Measurements from ENCODE around the gene CCDC154.
"Not testable (repeated sequence)": the region's sequence is repeated elsewhere in the genome, so short reads cannot be mapped to it uniquely, and the experiment has no call there.

The CCDC154 gene

DNA sequence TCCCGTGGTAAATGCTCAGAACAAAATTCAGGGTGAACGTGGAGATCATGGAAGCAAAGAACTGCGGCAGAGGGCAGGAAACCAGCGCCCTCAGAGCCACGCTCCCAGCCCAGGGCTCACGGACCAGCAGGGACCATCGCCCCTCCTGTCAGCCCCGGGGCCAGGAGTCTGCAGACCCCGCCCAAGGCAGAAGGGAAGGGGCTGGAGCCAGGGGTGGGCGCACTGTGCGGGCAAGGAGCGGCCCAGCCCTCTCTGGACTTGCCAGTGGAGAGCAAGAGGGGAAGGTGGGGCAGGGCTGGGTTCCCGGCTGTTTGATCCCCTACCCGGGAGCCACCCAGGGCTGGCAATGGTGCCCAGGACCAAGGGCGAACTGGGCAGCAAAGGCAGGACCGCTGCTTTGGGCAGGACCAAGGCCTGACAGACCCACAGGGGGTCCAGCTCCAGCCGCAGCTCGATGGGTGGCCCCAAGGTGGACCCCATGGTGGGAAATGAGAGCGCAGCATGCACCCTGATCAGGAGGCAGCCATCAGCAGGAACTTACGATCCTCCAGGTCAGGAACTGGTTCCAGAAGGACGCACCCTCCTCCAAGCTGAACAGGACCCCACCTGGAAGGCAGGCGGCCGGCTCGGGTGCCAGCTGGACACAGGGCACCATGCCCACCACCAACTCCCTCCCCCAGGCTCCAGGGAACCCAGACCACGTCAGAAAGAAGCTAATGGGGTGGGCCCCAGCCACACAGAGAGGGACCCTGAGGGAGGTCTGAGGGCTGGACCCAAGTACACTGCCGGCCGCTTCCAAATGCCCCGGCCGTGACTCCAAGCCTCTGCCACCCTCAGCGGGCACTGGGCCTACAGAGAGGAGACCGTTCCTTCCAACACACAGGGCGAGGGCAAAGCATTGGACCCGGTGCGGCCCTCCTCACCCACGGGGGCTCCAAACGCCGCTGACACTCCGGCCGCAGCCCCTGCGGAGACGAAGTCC, 11.1 kb upstream of the CCDC154 start:
- DNase-seq: no peak

DNA sequence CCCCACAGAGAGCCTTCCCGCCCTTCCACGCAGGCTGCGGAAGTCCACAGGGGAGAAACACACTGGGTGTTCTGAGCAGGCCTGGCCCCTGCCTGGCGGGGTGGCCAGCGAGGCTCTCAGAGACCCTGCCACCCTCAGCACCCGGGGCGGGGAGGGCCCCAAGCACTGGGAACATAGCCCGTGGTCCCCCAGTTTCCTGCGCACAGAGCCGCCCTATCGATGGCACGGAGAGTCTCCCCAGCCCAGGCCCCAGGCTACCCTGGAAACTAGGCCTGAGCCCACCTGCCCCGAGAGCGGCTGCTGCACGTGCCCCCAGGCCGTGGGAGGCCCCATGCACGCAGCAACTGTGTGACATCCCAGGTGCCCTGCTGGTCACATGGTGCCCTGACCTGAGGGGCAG, 10.2 kb upstream of the CCDC154 start:
- no peak for DNase-seq

DNA sequence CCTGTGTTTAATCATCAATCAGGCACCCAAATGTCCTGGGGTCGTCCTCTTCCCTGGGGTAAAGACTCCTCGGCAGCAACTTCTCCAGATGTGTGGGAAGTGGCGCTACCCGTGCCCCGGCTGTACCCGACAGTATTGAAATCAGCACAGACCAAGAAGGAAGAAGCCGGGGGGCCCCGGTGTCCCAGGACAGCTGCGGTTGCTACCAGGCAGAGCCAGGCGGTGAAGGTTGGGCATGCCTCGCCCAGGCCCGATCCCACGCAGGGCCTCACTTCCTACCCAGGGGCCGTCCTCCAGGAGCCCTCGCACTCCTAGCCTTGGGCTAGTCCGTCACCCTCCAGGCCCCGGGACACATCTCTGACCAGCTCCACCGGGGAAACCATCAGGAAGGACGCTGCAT, 9.0 kb upstream of the CCDC154 start:
- DNase-seq: no peak

DNA sequence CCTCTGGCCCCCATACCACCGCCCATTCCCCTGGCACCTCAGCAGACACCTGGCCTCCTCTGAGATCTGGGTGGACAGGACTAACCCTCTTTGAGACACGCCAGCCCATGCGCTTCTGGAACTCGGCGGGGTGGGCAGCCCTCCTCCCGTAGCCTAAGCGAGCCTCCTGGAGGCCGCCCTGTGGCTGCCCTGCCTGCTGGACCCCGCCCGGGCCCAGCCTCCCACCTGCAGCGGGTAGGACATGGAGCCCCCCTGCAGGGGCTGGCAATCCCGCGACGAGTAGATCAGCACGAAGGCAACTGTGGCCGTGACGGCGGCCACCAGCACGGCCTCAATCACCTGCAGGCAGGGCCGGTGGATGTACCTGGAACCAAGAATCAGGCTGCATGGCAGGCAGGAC, 8.2 kb upstream of the CCDC154 start:
- DNase-seq: no peak

DNA sequence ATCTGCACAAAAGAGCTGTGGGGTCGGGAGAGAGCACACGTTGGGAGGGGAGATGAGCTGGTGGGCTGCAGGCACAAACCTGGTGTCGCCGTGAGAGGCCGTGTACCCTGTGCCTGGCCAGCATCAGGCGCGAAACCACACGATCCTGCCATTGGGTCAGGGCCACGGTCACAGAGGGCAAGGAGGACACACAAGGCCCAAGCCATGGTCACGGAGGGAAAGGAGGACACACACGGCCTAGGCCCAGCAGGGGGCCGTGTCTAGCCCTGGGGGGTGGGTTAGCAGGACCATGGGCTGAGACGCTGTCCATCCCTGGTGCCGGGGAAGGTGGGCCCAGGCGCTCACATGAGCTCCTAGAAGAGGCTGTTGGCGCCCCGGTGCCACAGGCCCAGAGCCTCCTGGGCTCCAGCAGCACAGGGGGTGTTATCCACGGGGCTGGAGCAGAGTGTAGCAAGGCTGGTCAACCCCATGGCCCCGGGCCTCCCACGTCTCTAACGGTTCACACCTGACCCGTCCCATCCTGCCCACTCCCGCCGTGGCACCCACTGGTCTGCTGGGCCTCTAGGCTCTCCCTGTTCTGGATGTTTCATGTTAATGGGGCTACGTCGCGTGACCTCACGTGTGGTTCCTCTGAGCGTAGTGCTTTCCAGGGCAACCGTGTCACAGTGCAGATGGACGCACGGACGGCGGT, 7.5 kb upstream of the CCDC154 start:
- no peak for DNase-seq

DNA sequence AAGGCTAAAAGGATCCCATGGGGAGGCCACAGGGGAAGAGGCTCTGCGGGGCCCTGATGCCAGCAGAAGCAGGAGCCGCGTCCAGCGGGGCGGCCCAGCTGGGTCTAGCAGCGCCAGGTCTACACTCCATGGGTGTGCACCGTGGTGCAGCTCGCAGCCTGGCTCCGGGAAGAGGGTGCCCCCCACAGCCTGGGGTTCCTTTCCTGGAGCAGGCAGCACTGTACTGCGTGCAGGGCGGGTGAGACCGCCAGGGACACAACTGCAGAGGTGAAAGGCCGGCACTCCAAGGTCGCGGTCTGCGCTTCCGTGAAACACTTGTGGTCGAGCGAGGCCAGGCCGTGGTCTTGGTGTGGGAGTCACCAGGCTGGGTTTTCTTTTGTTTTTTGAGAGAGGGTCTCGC, 6.5 kb upstream of the CCDC154 start:
- DNase-seq: no peak

DNA sequence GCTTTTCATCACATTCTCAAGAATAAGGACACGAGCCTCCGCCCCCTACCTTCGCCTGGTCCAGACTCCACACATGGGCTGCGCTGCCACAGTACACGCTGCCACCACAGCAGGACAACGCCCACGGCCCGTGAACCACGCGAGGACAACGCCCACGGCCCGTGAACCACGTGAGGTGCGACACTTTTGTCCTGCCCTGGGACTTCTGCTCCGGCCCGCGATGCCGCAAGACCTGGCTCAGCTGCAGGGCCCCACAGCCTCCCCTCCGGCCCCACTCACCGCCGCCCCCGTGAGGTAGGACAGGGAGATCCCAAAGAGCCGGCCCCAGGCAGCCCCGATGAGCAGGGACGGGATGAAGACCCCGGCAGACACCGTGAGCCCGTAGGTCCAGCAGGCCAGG, 5.9 kb upstream of the CCDC154 start:
- DNase-seq: no peak

DNA sequence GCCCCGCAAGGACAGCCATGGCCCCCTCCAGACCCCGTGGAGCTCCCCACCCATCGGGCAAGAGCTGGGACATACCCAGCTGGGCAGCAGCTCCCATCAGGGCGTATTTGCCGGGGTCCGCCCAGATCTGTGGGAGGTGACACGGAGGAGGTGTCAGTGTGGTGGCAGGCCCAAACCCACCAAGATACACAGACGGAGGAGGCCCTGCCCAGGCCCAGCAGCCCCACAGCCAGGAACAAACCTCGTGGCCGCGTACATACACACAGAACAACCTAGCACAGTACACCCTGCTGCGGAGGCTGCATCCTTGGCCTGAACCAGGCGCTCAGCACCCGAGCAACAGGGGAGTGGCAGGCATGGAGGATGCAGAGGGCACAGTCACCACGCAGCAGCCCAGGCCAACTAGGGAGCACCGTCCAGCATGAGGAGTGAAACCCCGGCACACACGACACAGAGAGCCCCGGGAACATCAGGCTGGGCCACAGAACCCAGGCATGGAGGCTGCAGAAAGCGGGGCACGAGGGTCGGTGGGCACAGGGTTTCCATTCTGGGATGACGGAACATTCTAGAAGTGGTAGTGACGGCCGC, 4.9 kb upstream of the CCDC154 start:
- no peak for DNase-seq

DNA sequence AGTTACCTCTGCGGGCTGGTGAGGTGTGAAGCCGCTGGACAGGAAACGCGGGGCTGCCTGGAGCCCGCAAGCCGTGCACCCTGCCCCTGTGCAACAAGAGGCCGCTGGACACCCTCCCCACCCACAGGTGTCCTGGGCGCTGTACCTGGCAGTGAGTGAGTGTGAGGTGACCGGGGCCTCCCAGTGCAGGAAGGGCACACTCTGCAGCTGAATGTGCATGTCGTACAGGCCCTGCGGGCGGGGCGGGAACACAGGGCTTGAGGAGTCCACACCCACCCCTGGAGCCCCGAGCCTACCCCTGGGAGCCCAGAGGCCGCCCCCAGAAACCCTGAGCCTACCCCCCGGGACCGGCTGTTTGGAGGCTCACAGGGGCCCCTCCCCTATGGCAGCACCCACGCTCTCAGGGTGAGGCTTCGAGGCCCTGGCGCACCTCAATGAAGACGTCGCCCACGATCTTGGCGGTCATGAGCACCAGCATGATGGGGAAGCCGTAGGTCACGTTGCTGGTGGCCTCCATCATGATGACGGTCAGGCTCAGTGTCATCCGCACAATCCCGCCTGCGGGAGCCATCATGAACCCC, 4.3 kb upstream of the CCDC154 start:
- DNase-seq: no peak

DNA sequence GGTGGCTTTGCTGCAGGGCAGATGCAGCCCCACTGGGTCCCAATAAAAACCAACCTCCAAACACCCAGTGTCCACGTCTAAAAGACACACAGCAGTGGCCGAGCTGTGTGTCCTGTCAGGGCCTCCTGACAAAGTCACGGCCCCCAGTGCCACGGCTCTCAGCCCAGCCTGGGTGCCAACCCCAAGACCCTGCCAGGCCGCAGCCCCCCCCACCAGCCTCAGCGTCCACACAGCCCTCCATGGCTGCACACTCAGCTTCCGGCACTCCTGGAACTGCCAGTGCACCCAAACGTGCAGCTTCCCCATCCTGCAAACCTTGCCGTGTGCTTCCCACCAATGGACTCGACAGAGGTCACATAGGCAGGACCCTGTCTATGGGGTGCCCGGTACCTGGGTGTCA, 3.6 kb upstream of the CCDC154 start:
- DNase-seq: no peak

DNA sequence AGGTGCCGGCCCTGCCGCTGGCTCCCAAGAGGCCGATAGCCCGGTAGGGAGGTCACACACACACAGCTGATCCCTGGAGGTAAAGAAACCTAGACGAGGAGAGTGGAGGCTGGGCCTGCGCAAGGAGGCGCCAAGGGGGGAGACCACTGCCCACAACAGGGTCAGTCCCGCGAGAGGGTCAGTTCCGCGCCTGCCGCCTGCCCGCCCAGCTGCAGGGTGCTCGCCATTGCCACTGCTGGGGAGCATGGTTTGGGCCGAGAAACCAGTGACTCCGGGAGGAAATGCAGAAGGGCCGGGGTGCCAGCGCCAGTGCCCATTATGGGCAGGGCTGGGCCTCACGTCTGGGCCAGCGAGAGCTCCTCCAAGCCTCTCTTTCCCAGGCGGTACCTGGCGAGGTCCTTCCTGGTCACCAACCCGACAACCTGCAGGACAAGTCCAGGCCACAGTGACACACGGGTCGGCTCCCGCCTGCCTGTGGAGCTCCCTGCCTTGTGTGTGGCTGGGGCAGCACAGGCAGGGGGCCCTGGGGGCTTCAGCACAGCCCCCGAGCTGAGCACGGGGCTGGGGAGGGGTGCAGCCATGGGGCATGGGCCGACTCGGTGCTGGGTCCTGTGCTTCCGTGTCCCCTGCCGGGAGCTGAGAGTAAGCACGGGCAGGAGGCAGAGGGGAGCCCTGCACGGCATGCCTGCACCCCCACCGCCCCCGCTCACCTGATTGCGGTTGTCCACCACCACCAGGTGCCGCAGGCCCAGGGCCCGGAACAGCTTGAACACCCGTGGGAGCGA, 2.1 kb upstream of the CCDC154 start:
- no peak for DNase-seq

DNA sequence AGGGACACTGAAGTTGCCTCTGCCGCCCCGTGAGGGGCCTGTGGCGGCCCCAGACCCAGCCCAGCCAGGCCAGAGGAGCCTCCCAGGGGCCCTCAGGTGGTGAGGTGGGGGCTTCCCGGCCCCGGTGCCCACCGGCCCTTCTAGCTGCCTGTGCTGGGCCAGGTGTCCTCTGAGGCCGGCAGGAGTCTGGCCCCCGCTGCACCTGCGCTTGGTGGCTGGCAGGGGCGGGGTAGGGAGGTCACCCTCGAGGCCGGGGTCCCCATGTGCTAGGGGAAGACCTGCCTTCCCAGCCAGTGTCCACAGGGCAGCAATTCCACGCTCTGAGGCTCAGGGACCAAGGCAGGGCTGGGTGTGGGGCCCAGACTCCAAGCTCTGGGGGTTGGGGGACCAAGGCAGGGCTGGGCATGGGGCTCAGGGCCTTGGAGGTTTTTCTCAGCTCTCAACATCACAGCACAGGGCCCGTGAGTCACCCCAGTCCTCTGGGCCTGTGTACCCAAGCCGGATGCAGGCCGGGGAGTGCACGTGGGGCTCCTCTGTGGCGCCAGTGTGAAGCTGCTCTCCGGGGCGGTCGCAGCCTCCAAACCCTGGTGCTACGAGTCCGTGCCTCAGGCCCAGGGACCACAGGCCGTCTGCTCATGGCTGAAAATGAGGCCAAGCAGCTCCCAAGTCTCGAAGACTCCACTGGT, 1.3 kb upstream of the CCDC154 start:
- no peak for DNase-seq

DNA sequence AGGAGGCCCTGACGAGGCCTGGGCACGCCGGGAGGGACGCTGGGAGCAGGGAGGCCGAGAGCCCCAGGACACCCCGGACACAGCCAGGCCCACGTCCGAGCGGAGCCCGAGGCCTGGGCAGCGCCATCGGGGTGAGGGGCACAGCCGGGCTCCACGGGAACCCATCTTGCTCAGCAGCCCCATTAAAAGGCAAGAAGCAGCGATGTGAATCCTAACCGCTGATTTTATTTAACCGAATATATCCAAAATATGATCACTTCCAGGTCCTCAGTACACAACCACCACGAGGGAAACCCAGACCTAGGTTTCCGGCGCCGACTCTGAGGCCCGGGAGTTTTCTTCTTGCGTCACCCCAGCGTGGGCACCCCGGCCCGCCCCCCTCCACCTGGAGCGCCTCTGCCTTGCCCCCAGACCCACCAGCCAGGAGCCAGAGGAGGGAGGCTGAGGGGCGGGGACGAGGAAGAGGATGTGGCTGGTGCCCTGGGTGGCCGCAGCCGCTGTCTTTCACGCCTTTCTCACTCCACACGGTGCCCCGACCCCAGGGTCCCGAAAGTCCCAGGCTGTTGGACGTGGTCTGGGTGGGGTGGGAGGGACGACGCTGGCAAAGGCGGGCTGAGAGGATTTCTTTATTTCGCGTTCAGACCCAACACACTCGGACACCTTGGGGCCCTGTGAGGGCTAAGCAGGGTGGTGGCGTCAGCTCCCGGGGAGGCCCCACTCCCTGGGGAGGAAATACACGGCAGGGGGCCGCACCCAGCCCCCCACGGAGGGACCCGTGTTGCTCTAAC, 568 bp upstream of the CCDC154 start:
- no peak for DNase-seq

DNA sequence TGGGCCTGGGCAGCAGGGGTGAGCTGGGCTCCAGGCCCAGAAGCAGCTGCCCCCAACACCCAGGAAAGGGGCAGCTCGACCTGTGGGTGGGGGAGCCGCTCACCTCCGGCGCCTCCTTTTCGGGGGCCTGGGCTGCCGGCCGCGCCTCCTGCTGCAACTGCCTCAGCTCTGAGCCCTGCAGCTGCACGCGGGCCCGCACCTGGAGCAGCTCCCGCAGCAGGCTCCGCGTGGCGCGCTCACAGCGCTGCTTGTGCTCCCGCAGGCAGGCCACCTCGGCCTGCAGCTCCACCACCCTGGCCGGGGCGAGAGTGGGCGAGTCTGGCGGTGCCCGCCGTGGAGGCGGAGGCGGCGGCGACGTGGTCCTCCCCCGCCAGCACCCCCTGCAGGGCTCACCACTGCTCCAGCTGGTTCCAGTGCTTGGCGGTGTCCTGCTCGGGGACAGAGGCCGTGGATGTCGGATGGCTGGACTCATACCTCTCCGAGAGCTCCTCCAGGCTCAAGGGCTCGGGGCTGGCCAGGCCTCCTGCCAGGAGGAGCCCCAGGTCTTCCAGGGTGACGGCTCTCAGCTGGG, 868 bp downstream of the CCDC154 start:
- no peak for DNase-seq

DNA sequence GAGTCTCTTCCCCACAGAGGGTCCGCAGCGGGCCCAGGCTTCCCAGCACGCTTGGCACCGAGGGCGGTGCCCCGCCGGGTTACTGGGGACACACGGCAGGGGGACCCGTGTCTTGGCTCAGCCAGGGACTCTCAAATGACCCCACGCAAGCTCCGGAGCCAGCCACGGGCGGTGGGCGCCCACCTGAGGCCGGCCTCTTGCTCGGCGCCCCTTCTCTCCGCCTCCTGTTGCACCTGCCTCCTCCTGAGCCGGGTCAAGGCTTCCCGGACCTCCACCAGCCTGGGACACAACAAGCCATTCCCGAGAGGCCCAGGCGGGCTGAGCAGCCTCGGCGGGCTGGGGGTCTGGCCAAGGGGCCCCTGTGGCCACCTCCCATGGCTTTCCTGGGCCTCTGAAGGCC, 1.7 kb downstream of the CCDC154 start:
- DNase-seq: no peak

DNA sequence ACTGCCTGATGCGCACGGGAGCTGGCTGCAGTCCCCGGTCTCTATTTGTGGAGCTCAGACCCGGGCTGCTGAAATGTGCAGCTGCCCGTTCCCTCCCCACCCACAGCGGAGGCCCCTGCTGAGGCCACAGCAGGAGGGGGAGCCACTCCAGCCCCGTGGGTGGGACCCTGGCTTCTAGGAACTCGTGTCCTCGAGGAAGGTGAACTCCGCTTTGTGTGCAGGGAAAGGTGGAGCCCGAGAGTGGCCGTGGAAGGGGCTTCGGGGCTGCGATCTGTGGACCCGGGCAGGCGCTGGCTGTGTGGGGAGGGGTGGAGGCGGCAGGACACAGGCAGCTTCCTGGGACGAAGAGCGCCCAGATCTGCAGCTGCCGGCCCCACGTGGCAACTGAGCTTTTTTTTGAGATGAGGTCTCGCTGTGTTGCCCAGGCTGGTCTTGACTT, 2.9 kb downstream of the CCDC154 start:
- no peak for DNase-seq

DNA sequence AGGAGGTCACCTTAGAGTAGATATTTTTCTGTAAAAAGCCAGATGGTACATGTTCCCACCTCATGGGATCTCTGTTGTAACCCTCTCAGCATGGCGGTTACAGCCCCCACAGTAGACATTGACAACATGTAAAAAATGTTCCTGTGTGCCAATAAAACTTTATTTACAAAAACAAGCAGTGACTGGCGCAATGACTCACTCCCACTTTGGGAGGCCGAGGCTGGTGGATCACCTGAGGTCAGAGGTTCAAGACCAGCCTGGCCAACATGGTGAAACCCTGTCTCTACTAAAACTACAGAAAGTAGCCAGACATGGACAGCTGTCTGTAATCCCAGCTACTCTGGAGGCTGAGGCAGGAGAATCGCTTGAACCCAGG, 4.7 kb downstream of the CCDC154 start:
- not testable (repeated sequence) for DNase-seq

DNA sequence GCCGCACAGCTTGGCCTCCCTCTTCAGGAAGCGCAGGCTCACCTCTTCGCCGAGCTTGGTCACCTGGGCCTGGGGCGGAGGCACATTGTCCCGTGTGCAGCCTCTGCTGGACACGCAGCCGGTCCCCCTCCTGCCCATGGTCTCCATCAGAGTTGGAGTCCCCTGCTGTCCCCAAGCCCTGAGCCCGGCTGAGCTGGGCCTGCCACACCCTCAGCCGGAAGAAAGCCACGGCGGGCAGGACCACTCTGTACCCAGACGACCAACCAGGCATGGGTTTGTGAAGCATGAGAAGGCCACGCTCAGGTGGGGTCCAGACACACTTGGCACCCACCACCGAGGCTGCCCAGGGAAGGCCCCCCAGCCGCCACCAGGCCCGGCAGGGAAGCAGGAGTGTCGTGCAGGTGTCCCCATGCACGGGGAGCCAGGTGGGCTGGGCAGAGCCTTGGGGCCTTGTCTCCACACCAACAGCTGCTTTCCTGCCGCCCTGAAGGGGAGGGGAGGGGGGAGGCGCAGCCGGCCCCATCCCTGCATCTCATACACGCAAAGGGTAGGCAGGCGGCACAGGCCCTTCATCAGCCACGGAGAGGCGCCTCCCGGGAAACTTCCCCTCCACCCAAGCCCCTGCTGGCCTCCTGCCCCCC, 5.2 kb downstream of the CCDC154 start:
- DNase-seq: no peak

DNA sequence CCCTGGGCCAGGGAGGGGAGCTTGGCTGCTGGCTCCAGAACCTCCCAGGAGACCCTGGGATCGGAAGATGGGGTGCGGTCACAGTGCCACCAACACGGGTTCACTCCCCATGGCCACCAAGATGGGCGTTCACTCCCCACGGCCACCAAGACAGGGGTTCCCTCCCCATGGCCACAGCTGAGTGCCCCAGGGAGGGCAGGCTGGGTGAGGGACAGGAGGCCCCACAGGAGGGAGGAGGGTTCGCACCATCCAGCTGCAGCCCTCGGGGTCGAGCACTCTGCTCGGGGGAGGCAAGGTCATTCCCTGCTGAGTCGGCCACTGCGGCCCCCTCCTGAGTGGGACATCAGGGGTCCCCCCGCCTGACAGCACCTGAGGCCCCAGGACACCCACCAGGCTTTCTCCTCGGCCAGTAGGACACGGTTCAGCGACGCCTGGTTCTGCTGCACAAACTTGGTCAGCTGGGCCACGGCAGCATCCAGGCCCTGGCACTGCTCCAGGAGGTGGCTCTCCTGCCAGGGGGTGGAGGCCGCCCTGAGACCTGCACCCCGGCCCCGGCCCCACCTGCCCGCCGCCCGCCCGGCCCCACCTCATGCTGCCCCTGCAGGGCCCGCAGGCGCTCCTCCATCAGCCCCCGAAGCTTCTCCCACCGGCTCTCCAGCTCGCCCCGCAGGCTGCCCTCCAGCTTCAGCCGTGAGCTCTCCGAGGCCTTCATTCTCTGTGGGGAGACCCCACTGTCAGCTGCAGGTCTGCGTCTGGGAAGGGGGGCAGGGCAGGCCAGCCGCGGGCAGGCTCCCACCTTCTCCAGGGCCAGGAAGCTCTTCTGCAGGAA, 5.9 kb downstream of the CCDC154 start:
- DNase-seq: no peak

Data from activated CD4-positive, alpha-beta T cell treated with anti-CD3 and anti-CD28 coated beads, Interleukin-2, Interleukin-6, amounts not matched to agents 100 ng/mL and 50 ng/mL, durations not matched to agents 16 hours and 8 hours (primary cell).